Esophagus muscularis mucosa (tissue), 4 donors: Measurements from ENCODE around the gene TDRD6. TPM values are rescaled to one million over a fixed set of nuclear protein-coding genes. Genes with fewer than 3 reads are reported as not detected.

Experiments used
- DNase-seq: peaks from one replicate; pipeline ENCODE4 v3.0.0-alpha.2; 2017; ENCODE audit errors: extremely low spot score
- H3K27ac ChIP-seq, 4 donors: fragments of 200-600 bp; sonication (generic); replicated peaks in 1 of 4; 1 replicate in 3 of 4; 2 replicates in 1 of 4; pipeline ENCODE4 v1.5.1; 2016 to 2019; ENCODE audit warnings: mild to moderate bottlenecking in 1 of 4
- H3K27me3 ChIP-seq, 4 donors: fragments of 200-600 bp; sonication (generic); one replicate each; pipeline versions ENCODE4 v1.5.1 to v1.6.0; 2016 to 2019
- H3K36me3 ChIP-seq, 4 donors: fragments of 200-600 bp; sonication (generic); one replicate each; pipeline ENCODE4 v1.5.1; 2016 to 2019
- H3K4me1 ChIP-seq, 4 donors: fragments of 200-600 bp; sonication (generic); one replicate each; pipeline ENCODE4 v1.5.1; 2016 to 2019
- H3K4me3 ChIP-seq, 4 donors: fragments of 200-600 bp; sonication (generic); 1 replicate in 2 of 4; 2 replicates in 2 of 4; pipeline ENCODE4 v1.5.1; 2016 to 2019; ENCODE audit warnings: mild to moderate bottlenecking in 4 of 4, moderate library complexity in 1 of 4
- H3K9me3 ChIP-seq, 4 donors: fragments of 200-600 bp; sonication (generic); 1 replicate in 3 of 4; 2 replicates in 1 of 4; pipeline ENCODE4 v1.5.1; 2016 to 2019
- EP300 ChIP-seq: sonication (generic); formaldehyde crosslinking; IDR thresholded peaks from one replicate; pipeline ENCODE4 v1.6.1; 2017; ENCODE audit warnings: antibody characterized with exemption
- POLR2A ChIP-seq: fragments of 450-650 bp; IDR thresholded peaks from one replicate; pipeline ENCODE4 v1.6.1; 2017; ENCODE audit warnings: antibody characterized with exemption, moderate library complexity, mild to moderate bottlenecking, low read depth
- POLR2AphosphoS5 ChIP-seq, 2 donors: sonication (generic); formaldehyde crosslinking; IDR thresholded peaks; one replicate each; pipeline ENCODE4 v1.6.1; 2017; ENCODE audit warnings: antibody characterized with exemption in 2 of 2
- WGBS: methylation state at CpG from one replicate; pipeline ENCODE4 v1.1.5; 2018; 5-methylcytosine and 5-hydroxymethylcytosine counted together
- intact Hi-C: fragments of 100-400 bp; cut with DNase I; formaldehyde crosslinking; loops from one replicate; pipeline ENCODE4 v1.15.1; 2023
- total RNA-seq, 4 donors: library from RNA; depleted of rRNA; stranded (reverse); fragments of >200 nt; gene quantifications; one replicate each; pipeline versions ENCODE4 v1.1.0 to v1.2.1, GENCODE V29; 2016
- TF ChIP-seq, protein P1 (sequence below), 3 experiments: fragments of 200-600 bp in 2 of 3; fragments of 450-650 bp in 1 of 3; sonication (generic) in 2 of 3; IDR thresholded peaks; one replicate each; pipeline ENCODE4 v1.5.1; 2017 to 2019; ENCODE audit warnings: antibody characterized with exemption in 3 of 3, mild to moderate bottlenecking in 2 of 3, moderate library complexity in 1 of 3

TDRD6 gene
- total RNA-seq, 4 donors from 2014 or later = 0.13 to 2.1 (median 0.74) TPM

- no peak overlapping the region for H3K4me3 ChIP-seq
- H3K4me1 ChIP-seq = no peaks in the 10 kb centered on the region
- H3K27ac ChIP-seq = no peak overlapping the region
- 97% methylated on average over 1 of the region's 1 CpG for WGBS
- TF ChIP-seq, protein P1, sequence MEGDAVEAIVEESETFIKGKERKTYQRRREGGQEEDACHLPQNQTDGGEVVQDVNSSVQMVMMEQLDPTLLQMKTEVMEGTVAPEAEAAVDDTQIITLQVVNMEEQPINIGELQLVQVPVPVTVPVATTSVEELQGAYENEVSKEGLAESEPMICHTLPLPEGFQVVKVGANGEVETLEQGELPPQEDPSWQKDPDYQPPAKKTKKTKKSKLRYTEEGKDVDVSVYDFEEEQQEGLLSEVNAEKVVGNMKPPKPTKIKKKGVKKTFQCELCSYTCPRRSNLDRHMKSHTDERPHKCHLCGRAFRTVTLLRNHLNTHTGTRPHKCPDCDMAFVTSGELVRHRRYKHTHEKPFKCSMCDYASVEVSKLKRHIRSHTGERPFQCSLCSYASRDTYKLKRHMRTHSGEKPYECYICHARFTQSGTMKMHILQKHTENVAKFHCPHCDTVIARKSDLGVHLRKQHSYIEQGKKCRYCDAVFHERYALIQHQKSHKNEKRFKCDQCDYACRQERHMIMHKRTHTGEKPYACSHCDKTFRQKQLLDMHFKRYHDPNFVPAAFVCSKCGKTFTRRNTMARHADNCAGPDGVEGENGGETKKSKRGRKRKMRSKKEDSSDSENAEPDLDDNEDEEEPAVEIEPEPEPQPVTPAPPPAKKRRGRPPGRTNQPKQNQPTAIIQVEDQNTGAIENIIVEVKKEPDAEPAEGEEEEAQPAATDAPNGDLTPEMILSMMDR (IDR thresholded peaks at IDR 0.05) = no peak
- no peak for TF ChIP-seq EP300
- no peak for TF ChIP-seq POLR2A
- no peak for TF ChIP-seq POLR2AphosphoS5 (IDR thresholded peaks at IDR 0.05)
- H3K9me3 ChIP-seq = no peaks in the 10 kb centered on the region
- DNase-seq = no peak
- no peaks in the 10 kb centered on the region for H3K36me3 ChIP-seq
- intact Hi-C loops = no loop called here
- no peaks in the 10 kb centered on the region for H3K27me3 ChIP-seq
Observed at GRCh38 chr6:46711491-46711890, 23.8 kb downstream of the TDRD6 start.

DNA sequence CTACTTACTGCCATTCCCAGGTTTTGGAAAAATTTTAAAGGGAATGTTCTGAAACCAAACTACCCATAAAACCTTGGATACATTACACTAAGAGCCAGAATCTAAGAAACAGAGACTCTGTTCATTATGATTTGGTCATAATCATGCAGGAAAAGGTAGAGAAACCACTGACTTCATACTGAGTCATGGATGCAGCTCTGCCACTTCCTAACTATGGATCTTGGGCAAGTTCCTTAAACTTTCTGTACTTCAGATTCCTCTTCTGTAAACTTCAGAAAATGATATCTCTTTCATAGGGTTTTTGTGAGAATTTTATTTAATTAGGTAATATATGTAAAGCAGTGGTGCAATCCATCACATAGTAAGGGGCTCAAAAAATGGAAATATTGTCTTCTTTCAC lies 27.5 kb downstream of the TDRD6 start:
- intact Hi-C loops = no loop called here
- no peak for DNase-seq
- no peaks in the 10 kb centered on the region for H3K36me3 ChIP-seq
- no peak overlapping the region for H3K4me3 ChIP-seq
- H3K27me3 ChIP-seq = no peaks in the 10 kb centered on the region
- TF ChIP-seq POLR2A (no peak), POLR2AphosphoS5 (IDR thresholded peaks at IDR 0.05) (no peak), EP300 (no peak)
- TF ChIP-seq, protein P1 (IDR thresholded peaks at IDR 0.05) = no peak
- no peaks in the 10 kb centered on the region for H3K9me3 ChIP-seq
- H3K4me1 ChIP-seq = no peaks in the 10 kb centered on the region
- no peak overlapping the region for H3K27ac ChIP-seq

GRCh38 chr6:46719099-46719498 lies 31.4 kb downstream of the TDRD6 start:
- no peak for TF ChIP-seq POLR2A
- no peak for TF ChIP-seq POLR2AphosphoS5 (IDR thresholded peaks at IDR 0.05)
- TF ChIP-seq, protein P1 (IDR thresholded peaks at IDR 0.05) = no peak
- TF ChIP-seq EP300 = no peak
- Histone ChIP-seq H3K4me3 (no peak overlapping the region), H3K4me1 (no peaks in the 10 kb centered on the region), H3K27me3 (no peaks in the 10 kb centered on the region), H3K27ac (no peak overlapping the region), H3K36me3 (no peaks in the 10 kb centered on the region), H3K9me3 (no peaks in the 10 kb centered on the region)
- WGBS = 63% methylated on average over 1 of the region's 1 CpG
- intact Hi-C loops = no loop called here
- no peak for DNase-seq

DNA sequence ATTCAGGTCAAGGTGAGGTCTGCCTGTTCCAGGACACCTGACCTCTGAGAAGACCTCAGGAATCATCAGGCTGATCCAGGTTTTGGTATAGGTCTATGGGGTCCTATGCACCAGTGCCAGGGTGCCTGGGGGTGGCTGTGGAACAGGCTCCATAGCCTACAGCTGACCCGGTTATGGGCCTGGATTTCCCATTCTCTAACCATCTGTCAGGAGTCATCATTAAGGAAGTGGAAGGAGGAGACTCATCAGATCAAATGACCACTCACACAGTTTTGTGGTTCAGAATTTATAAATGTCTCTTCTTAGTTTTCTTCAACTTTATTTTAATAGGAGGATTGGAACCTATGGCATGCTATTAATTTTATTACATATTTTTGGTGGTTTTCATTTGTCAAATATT lies 32.7 kb downstream of the TDRD6 start:
- H3K27ac ChIP-seq = no peak overlapping the region
- no peaks in the 10 kb centered on the region for H3K36me3 ChIP-seq
- H3K27me3 ChIP-seq = no peaks in the 10 kb centered on the region
- H3K9me3 ChIP-seq = no peaks in the 10 kb centered on the region
- DNase-seq = no peak
- TF ChIP-seq EP300 (no peak), POLR2AphosphoS5 (IDR thresholded peaks at IDR 0.05) (no peak), POLR2A (no peak)
- TF ChIP-seq, protein P1 (IDR thresholded peaks at IDR 0.05) = no peak
- 100% methylated on average over 1 of the region's 1 CpG for WGBS
- H3K4me3 ChIP-seq = no peak overlapping the region
- intact Hi-C loops = no loop called here
- no peaks in the 10 kb centered on the region for H3K4me1 ChIP-seq

DNA sequence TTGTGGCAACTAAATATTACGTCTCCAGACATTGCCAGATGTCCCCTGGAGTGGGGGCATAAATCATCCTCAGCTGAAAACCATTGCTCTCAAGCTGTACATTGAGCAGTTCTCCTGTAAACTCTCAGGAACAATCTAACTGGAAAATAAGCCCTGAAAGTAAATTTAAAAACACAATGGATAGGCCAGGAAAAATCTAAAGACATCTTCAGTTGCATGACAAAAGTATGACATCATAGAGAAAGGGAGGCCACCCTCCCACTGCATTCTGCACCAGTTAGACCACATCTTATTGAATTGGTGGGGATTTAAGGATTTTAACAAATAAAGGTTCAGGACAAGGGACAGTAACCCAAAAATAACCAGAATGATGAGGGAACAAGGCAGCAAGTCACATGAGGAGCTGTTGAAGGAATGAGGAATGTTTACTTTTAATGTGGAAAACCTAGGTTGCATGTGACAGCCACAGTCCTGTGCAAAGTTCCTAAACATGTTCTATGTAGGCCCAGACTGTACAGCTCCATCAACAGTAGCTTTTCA lies 42.2 kb downstream of the TDRD6 start:
- intact Hi-C loops = no loop called here

More for the DNA sequence above, 42.2 kb downstream of the TDRD6 start:
- H3K9me3 ChIP-seq = no peaks in the 10 kb centered on the region
- H3K27ac ChIP-seq = no peak overlapping the region
- H3K36me3 ChIP-seq = no peaks in the 10 kb centered on the region
- H3K4me3 ChIP-seq = no peak overlapping the region
- H3K27me3 ChIP-seq = peaks cover 0 to 5% (median 1%) of the 10 kb centered on the region in 4 donors
- 63% methylated on average over 1 of the region's 1 CpG for WGBS
- peaks cover under 1 to 8% (median 6%) of the 10 kb centered on the region in 4 donors for H3K4me1 ChIP-seq
- TF ChIP-seq POLR2A = no peak
- TF ChIP-seq EP300 = no peak
- TF ChIP-seq POLR2AphosphoS5 (IDR thresholded peaks at IDR 0.05) = no peak
- DNase-seq = no peak
